ENCODE data around the gene FOXP4. TPM values are rescaled to one million over a fixed set of nuclear protein-coding genes. Genes with fewer than 3 reads are reported as not detected.

FOXP4 gene
- total RNA-seq, 1 experiment from 2014 or later: 10.7 TPM

- peaks cover 5% of the 10 kb centered on the region; the same call in 1 of the 2 replicates for H3K27me3 ChIP-seq (ENCODE audit: control insufficient read depth, insufficient read depth, low read length)
- no peaks in the 10 kb centered on the region for H3K36me3 ChIP-seq (replicated peaks; ENCODE audit: control insufficient read depth, insufficient read depth, low read length)
- peak; percentile 63 for DNase-seq
- H3K4me3 ChIP-seq (ENCODE audit: insufficient read depth, low read depth, low read length): no peak overlapping the region
Measured at GRCh38 chr6:41630946-41631345, 84.8 kb downstream of the FOXP4 start.

- Histone ChIP-seq H3K27me3 (ENCODE audit: control insufficient read depth, insufficient read depth, low read length) (peaks cover 23% of the 10 kb centered on the region), H3K4me3 (ENCODE audit: insufficient read depth, low read depth, low read length) (no peak overlapping the region), H3K36me3 (replicated peaks; ENCODE audit: control insufficient read depth, insufficient read depth, low read length) (no peaks in the 10 kb centered on the region)
- no peak for DNase-seq
Measured at GRCh38 chr6:41633056-41633634, 87.0 kb downstream of the FOXP4 start.

DNA sequence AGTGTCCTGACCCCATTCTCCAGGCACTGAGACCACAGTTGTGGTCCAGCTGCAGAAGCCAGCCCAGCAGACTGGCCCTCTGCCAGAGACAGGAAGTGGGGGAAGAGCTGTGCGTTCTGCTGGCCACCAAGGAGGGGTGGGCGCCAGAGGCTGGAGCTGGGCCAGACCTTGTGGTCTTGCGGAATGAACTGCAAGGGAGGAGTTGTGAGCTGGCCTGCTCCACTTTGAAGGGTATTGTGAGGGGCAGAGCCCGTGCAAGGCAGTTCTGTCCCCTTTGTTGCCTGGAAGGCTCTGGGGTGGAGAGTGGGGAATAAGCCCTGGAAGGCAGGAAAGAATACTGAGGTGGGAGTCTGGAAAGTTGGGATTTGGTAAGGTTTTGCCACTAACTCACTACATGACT lies 88.5 kb downstream of the FOXP4 start:
- Histone ChIP-seq H3K27me3 (ENCODE audit: control insufficient read depth, insufficient read depth, low read length) (peaks cover 26% of the 10 kb centered on the region), H3K4me3 (ENCODE audit: insufficient read depth, low read depth, low read length) (no peak overlapping the region), H3K36me3 (replicated peaks; ENCODE audit: control insufficient read depth, insufficient read depth, low read length) (no peaks in the 10 kb centered on the region)
- DNase-seq: peak; percentile 65

GRCh38 chr6:41635365-41635764 lies 89.2 kb downstream of the FOXP4 start:
- no peak for DNase-seq
- peaks cover 30% of the 10 kb centered on the region for H3K27me3 ChIP-seq (ENCODE audit: control insufficient read depth, insufficient read depth, low read length)

DNA sequence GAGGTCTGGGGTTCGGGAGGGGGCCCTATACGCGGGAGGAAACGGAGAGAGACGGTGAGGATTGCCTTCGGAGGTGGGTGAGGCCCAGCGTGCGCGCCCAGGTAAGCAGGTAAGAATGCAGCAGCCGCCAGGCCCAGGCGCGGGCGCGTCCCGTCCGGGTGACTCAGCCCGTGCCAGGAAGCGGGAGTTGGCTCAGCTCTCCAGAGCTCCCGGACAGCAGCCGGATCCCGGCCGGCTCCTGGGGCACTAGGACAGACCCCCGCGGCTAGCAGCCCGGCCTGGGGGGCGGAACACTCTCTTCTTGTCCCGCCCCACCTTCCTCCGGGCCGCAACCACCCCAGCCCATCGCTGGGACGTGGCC lies 90.6 kb downstream of the FOXP4 start:
- H3K36me3 ChIP-seq (replicated peaks; ENCODE audit: control insufficient read depth, insufficient read depth, low read length): no peaks in the 10 kb centered on the region
- DNase-seq: peak; percentile 90
- H3K4me3 ChIP-seq (ENCODE audit: insufficient read depth, low read depth, low read length): peak overlapping the region; percentile 98
- peaks cover 30% of the 10 kb centered on the region for H3K27me3 ChIP-seq (ENCODE audit: control insufficient read depth, insufficient read depth, low read length)

More at GRCh38 chr6:41635365-41635764, 89.2 kb downstream of the FOXP4 start:
- no peaks in the 10 kb centered on the region for H3K36me3 ChIP-seq (replicated peaks; ENCODE audit: control insufficient read depth, insufficient read depth, low read length)
- no peak overlapping the region for H3K4me3 ChIP-seq (ENCODE audit: insufficient read depth, low read depth, low read length)

DNA sequence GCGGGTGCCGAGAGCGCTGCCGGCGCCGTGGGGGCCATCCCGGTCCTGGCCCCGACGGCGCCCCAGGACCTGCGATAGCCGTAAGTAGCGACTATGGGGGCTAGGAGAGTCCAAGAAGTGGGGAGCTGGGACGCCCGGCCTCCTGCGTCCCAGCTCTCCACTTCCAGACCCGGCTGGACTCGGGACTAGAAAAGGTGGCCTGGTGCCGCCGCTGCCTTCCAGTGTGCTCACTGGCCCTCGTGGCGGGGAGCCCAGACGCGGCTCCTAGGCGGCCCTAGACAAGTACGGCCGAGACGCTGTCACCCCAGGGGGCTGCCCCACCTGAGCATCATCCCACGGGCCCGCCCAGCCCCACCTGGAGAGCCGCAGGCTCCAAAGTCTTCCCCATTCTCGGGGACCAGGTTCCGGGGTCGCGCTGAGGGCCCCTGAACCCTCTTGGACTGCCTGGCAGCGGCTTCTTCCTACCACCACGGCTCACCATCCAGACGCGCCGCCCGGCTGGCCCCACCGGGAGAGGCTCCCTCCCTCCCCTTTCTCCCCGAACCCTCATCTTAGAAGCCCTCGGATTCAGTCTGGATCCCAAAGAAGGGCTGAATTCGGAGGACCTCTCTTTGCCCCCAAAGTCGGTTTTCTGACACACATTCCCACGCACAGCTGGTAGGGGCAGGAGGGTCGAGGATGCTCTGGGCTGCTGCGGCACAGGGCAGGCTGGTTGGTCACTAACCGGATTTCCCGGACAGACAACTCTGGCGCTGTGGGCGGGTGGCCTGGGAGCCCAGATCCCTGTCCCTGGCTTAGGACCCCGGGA lies 91.2 kb downstream of the FOXP4 start:
- peak; percentile 85 for DNase-seq
- Histone ChIP-seq H3K36me3 (replicated peaks; ENCODE audit: control insufficient read depth, insufficient read depth, low read length) (no peaks in the 10 kb centered on the region; the same call in 1 of the 2 replicates), H3K4me3 (ENCODE audit: insufficient read depth, low read depth, low read length) (peak overlapping the region; percentile 98), H3K27me3 (ENCODE audit: control insufficient read depth, insufficient read depth, low read length) (peaks cover 30% of the 10 kb centered on the region)

GRCh38 chr6:41638002-41638934 lies 92.1 kb downstream of the FOXP4 start, which contains the start of gene MDFI:
Gene MDFI, plus strand, starts transcription at chr6:41638468. Its CDS starts 282 bp downstream, at chr6:41638750.
- no peaks in the 10 kb centered on the region; the same call in 1 of the 2 replicates for H3K36me3 ChIP-seq (replicated peaks; ENCODE audit: control insufficient read depth, insufficient read depth, low read length)
- peaks cover 30% of the 10 kb centered on the region for H3K27me3 ChIP-seq (ENCODE audit: control insufficient read depth, insufficient read depth, low read length)
- peak; percentile 94 for DNase-seq
- H3K4me3 ChIP-seq (ENCODE audit: insufficient read depth, low read depth, low read length): peak within 1 kb of the TSS; percentile 98

GRCh38 chr6:41638935-41639808 lies 93.0 kb downstream of the FOXP4 start:
- Histone ChIP-seq H3K4me3 (ENCODE audit: insufficient read depth, low read depth, low read length) (peak overlapping the region; percentile 98), H3K27me3 (ENCODE audit: control insufficient read depth, insufficient read depth, low read length) (peaks cover 30% of the 10 kb centered on the region), H3K36me3 (replicated peaks; ENCODE audit: control insufficient read depth, insufficient read depth, low read length) (no peaks in the 10 kb centered on the region; the same call in 1 of the 2 replicates)
- peak; percentile 89 for DNase-seq

GRCh38 chr6:41639809-41640371 lies 93.7 kb downstream of the FOXP4 start:
- Histone ChIP-seq H3K36me3 (replicated peaks; ENCODE audit: control insufficient read depth, insufficient read depth, low read length) (no peaks in the 10 kb centered on the region; the same call in 1 of the 2 replicates), H3K27me3 (ENCODE audit: control insufficient read depth, insufficient read depth, low read length) (peaks cover 28% of the 10 kb centered on the region), H3K4me3 (ENCODE audit: insufficient read depth, low read depth, low read length) (peak overlapping the region; percentile 98)
- DNase-seq: peak; percentile 72

DNA sequence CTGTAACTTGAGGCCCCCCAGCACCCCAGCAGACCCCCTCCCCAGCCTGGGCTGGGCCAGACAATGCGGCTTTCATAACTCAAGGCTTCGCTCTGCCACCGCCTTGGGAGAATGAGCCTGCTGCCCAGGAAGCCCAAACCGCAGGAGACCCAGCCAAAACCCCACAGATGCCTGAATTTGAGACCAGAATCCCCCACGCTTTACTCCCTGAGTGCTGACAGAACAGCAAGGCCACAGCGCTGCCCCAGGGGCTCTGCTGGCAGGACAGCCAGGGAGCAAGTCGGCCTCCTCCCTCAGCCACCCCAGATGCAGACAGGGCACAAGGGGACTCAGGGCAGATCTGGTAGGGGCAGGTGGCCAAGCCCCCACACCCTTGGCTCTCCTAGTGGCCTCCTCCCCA lies 94.2 kb downstream of the FOXP4 start:
- no peak overlapping the region for H3K4me3 ChIP-seq (ENCODE audit: insufficient read depth, low read depth, low read length)
- DNase-seq: peak; percentile 56
- peaks cover 25% of the 10 kb centered on the region for H3K27me3 ChIP-seq (ENCODE audit: control insufficient read depth, insufficient read depth, low read length)
- H3K36me3 ChIP-seq (replicated peaks; ENCODE audit: control insufficient read depth, insufficient read depth, low read length): no peaks in the 10 kb centered on the region; the same call in 1 of the 2 replicates

- no peak overlapping the region for H3K4me3 ChIP-seq (ENCODE audit: insufficient read depth, low read depth, low read length)
- no peaks in the 10 kb centered on the region; the same call in 1 of the 2 replicates for H3K36me3 ChIP-seq (replicated peaks; ENCODE audit: control insufficient read depth, insufficient read depth, low read length)
- H3K27me3 ChIP-seq (ENCODE audit: control insufficient read depth, insufficient read depth, low read length): peaks cover 22% of the 10 kb centered on the region
- DNase-seq: no peak
Measured at GRCh38 chr6:41641352-41641925, 95.3 kb downstream of the FOXP4 start.

DNA sequence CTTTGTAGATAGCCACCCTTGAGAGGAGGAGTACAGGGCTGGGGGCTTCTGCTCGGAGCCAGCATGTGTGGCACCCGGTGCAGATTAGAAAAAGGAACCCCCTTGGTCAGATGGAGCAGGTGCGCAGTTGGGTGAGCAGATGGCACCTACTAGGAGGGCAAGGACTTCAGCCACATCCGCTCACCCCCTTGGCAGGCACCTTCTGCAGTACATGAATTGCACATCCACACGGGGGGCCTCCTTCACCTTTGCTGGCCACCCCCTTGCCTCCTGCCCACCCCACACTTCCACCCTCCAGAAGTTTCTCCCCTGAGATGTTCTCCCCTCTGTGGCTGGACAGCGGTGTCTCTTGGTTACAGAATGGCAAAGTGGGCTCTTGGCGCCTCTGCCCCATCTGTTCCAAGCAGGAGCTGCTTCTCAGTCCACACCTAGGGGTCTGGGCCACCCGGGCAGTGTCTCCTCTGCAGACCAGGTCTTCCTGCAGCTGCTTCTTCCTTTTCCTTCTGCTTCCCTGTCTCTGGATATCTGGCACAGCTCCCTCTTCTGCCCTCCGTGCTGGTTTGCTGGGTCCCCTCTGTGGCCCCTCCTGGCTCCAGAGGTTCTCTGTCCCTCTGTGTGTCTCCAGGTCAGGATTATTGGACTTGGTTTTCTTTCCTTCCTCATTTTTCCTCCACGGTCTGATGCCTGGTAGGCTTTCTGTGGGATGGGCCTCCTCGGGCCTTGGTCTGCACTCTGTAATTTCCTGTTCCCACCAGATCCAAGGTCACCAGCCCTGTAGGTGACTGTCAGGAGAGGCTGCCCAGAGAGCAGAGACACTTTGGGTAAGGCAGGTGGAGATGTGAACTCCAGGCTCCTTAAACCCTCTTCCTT lies 96.1 kb downstream of the FOXP4 start:
- no peak overlapping the region for H3K4me3 ChIP-seq (ENCODE audit: insufficient read depth, low read depth, low read length)
- H3K27me3 ChIP-seq (ENCODE audit: control insufficient read depth, insufficient read depth, low read length): peaks cover 14% of the 10 kb centered on the region
- no peaks in the 10 kb centered on the region; the same call in 1 of the 2 replicates for H3K36me3 ChIP-seq (replicated peaks; ENCODE audit: control insufficient read depth, insufficient read depth, low read length)
- no peak for DNase-seq

Data from H7 (cell line).